Stomach smooth muscle (tissue), 2 donors: Measurements from ENCODE around the gene GPA33.

Experiments used
- H3K27ac ChIP-seq: one replicate; pipeline ENCODE4 v1.7.0; 2013; ENCODE audit warnings: mild to moderate bottlenecking, low read length, inconsistent platforms
- H3K27me3 ChIP-seq, 2 donors: one replicate each; pipeline ENCODE4 v1.7.0; 2013; ENCODE audit warnings: low read length in 2 of 2; ENCODE audit not compliant: insufficient read depth in 2 of 2, control insufficient read depth in 1 of 2
- H3K36me3 ChIP-seq, 2 donors: one replicate each; pipeline ENCODE4 v1.7.0; 2013; ENCODE audit warnings: low read length in 2 of 2; ENCODE audit not compliant: control insufficient read depth in 2 of 2, insufficient read depth in 2 of 2
- H3K4me1 ChIP-seq: one replicate; pipeline ENCODE4 v1.7.0; 2013; ENCODE audit warnings: low read length; ENCODE audit not compliant: control insufficient read depth, insufficient read depth
- H3K4me3 ChIP-seq, 2 donors: one replicate each; pipeline ENCODE4 v1.7.0; 2013; ENCODE audit warnings: low read length in 2 of 2
- H3K9ac ChIP-seq, 2 donors: one replicate each; pipeline ENCODE4 v1.7.0; 2013; ENCODE audit warnings: low read length in 2 of 2, mild to moderate bottlenecking in 1 of 2
- H3K9me3 ChIP-seq, 2 donors: one replicate each; pipeline ENCODE4 v1.7.0; 2013; ENCODE audit warnings: low read length in 2 of 2; ENCODE audit not compliant: control insufficient read depth in 2 of 2
- donor health status: healthy.
- donor health status: Pancreatic carcinoma.

GPA33 gene

DNA sequence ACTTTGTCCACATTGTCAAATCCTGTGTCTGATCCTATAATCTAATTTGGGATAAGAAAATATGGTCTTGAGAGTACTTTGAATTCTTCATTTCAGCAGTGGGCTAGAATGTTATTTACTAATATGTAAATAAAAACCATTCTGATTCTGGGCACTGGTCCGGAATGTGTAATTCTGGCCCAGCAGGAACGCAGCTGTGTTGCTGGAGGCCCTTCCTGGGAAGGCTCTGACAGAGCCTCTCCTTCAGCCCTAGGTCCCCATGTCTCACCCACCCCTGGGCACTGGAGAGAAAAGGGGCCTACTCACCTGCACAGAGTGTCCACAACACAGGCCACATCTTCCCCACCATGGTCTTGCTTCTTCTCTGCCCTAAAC, 251 bp downstream of the GPA33 start:
- H3K4me1 ChIP-seq = no peaks in the 10 kb centered on the region
- no peak overlapping the region for H3K9ac ChIP-seq
- H3K27me3 ChIP-seq = no peaks in the 10 kb centered on the region
- no peak overlapping the region for H3K4me3 ChIP-seq
- H3K27ac ChIP-seq = no peak overlapping the region
- no peaks in the 10 kb centered on the region for H3K36me3 ChIP-seq
- no peaks in the 10 kb centered on the region for H3K9me3 ChIP-seq

GRCh38 chr1:167088746-167089417, 1.3 kb downstream of the GPA33 start:
- H3K9me3 ChIP-seq = no peaks in the 10 kb centered on the region
- H3K4me3 ChIP-seq = no peak overlapping the region
- H3K36me3 ChIP-seq = no peaks in the 10 kb centered on the region
- no peaks in the 10 kb centered on the region for H3K4me1 ChIP-seq
- no peaks in the 10 kb centered on the region for H3K27me3 ChIP-seq
- H3K27ac ChIP-seq = no peak overlapping the region
- no peak overlapping the region for H3K9ac ChIP-seq

GRCh38 chr1:167086768-167087167, 3.4 kb downstream of the GPA33 start:
- no peak overlapping the region for H3K4me3 ChIP-seq
- peaks cover 3 to 4% of the 10 kb centered on the region in 2 donors for H3K27me3 ChIP-seq
- no peaks in the 10 kb centered on the region for H3K9me3 ChIP-seq
- no peak overlapping the region for H3K9ac ChIP-seq
- H3K36me3 ChIP-seq = no peaks in the 10 kb centered on the region
- H3K4me1 ChIP-seq = no peaks in the 10 kb centered on the region
- no peak overlapping the region for H3K27ac ChIP-seq

- no peaks in the 10 kb centered on the region for H3K9me3 ChIP-seq
- H3K4me1 ChIP-seq = no peaks in the 10 kb centered on the region
- H3K27ac ChIP-seq = no peak overlapping the region
- H3K9ac ChIP-seq = no peak overlapping the region
- no peaks in the 10 kb centered on the region for H3K36me3 ChIP-seq
- H3K27me3 ChIP-seq = peaks cover 4 to 6% of the 10 kb centered on the region in 2 donors
- no peak overlapping the region for H3K4me3 ChIP-seq
Measured at GRCh38 chr1:167086033-167086432, 4.1 kb downstream of the GPA33 start.

DNA sequence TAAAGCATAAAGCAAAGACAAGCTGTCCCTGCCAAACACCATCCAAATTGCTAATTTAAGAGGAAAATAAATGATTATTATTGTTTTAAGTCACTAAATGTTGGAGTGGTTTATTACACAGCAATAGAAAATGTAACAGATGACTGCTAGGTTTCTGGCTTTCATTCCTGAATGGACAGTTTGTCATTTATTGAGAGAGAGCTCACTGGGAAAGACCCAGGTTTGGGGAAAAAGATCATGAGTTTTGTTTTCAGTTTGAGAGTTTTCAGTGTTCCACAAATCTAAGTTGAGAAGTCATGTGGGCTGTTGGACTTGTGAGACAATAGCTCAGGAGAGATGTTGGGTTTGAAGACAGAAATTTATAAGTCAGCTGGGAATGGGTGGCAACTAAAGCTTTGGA, 5.4 kb downstream of the GPA33 start:
- H3K9ac ChIP-seq = no peak overlapping the region
- H3K36me3 ChIP-seq = no peaks in the 10 kb centered on the region
- no peak overlapping the region for H3K27ac ChIP-seq

GRCh38 chr1:167083871-167084270, 6.3 kb downstream of the GPA33 start:
- no peaks in the 10 kb centered on the region for H3K4me1 ChIP-seq
- no peak overlapping the region for H3K27ac ChIP-seq
- no peak overlapping the region for H3K9ac ChIP-seq
- H3K27me3 ChIP-seq = peaks cover 4 to 7% of the 10 kb centered on the region in 2 donors
- no peak overlapping the region for H3K4me3 ChIP-seq
- no peaks in the 10 kb centered on the region for H3K36me3 ChIP-seq
- no peaks in the 10 kb centered on the region for H3K9me3 ChIP-seq

More for the DNA sequence above, 5.4 kb downstream of the GPA33 start:
- H3K9me3 ChIP-seq = no peaks in the 10 kb centered on the region
- peaks cover 4 to 7% of the 10 kb centered on the region in 2 donors for H3K27me3 ChIP-seq
- H3K4me3 ChIP-seq = no peak overlapping the region
- no peaks in the 10 kb centered on the region for H3K4me1 ChIP-seq

GRCh38 chr1:167083066-167083665, 7.0 kb downstream of the GPA33 start:
- Histone ChIP-seq H3K4me1 (no peaks in the 10 kb centered on the region), H3K4me3 (no peak overlapping the region), H3K9ac (no peak overlapping the region), H3K36me3 (no peaks in the 10 kb centered on the region), H3K27me3 (peaks cover 4 to 7% of the 10 kb centered on the region in 2 donors), H3K9me3 (no peaks in the 10 kb centered on the region), H3K27ac (no peak overlapping the region)

DNA sequence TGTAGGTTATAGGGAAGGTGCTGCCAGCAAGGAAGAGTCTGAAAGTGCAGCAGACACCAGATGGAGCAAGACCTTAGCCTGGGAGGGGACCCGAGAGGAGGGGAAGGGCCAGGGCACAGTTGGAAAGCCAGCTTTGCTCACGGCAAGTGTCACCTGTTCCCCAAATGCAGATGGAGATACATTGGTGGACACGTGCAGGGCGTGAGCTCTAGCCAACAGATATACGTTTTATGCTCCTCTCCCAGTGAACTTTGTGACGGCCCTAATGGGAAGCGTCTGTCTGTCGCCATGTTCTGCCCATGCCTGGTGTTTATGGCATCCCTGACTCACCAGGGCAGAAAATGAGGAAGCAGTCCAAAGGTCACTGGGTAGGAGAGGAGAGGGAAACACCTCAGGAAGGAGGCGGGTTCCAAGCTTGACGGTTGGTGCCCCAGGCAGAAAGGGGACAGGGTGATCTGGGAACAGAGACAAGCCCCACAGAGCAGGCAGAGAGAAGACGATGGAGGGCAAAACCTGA, 7.6 kb downstream of the GPA33 start:
- Histone ChIP-seq H3K9ac (no peak overlapping the region), H3K9me3 (no peaks in the 10 kb centered on the region), H3K4me1 (no peaks in the 10 kb centered on the region), H3K27ac (no peak overlapping the region), H3K27me3 (peaks cover 4 to 7% of the 10 kb centered on the region in 2 donors), H3K36me3 (no peaks in the 10 kb centered on the region), H3K4me3 (no peak overlapping the region)

GRCh38 chr1:167081594-167082156, 8.5 kb downstream of the GPA33 start:
- no peak overlapping the region for H3K9ac ChIP-seq
- no peaks in the 10 kb centered on the region for H3K4me1 ChIP-seq
- no peak overlapping the region for H3K4me3 ChIP-seq
- peaks cover 4 to 7% of the 10 kb centered on the region in 2 donors for H3K27me3 ChIP-seq
- H3K9me3 ChIP-seq = no peaks in the 10 kb centered on the region
- H3K27ac ChIP-seq = no peak overlapping the region
- no peaks in the 10 kb centered on the region for H3K36me3 ChIP-seq

DNA sequence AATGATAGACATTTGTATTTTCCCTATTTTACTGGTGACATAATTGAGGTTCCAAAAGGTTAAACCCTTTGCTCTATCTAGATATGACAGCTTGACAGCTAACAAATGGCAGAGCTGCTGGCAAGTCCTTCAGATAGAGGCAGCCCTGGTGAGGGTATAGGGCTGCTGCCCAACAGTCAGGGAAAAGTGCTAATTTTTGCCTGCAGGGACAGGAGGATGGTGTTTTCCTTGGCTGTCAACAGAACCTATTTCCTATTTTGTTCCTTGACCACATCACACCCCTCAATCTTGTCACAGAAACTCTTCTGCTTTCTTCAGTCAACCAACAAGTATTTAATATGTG, 12.3 kb downstream of the GPA33 start:
- Histone ChIP-seq H3K9me3 (no peaks in the 10 kb centered on the region), H3K4me3 (no peak overlapping the region), H3K27ac (no peak overlapping the region), H3K27me3 (peaks cover 4 to 5% of the 10 kb centered on the region in 2 donors), H3K9ac (no peak overlapping the region), H3K36me3 (no peaks in the 10 kb centered on the region), H3K4me1 (no peaks in the 10 kb centered on the region)
